Mononuclear cell (primary cell): ENCODE measurements around the gene MELK. TPM values are rescaled to one million over a fixed set of nuclear protein-coding genes. Genes with fewer than 3 reads are reported as not detected.
"Not testable (repeated sequence)": the region's sequence is repeated elsewhere in the genome, so short reads cannot be mapped to it uniquely, and the experiment has no call there.

ENCODE experiments used
- H3K27me3 ChIP-seq: 2 replicates; pipeline ENCODE4 v1.6.0; 2011; ENCODE audit warnings: low read length, control low read depth; ENCODE audit not compliant: insufficient read depth
- H3K4me1 ChIP-seq: 2 replicates; pipeline ENCODE4 v1.5.1; 2011; ENCODE audit warnings: mild to moderate bottlenecking, low read length, control low read depth; ENCODE audit not compliant: insufficient read depth
- H3K4me3 ChIP-seq: 2 replicates; pipeline ENCODE4 v1.5.1; 2011; ENCODE audit warnings: mild to moderate bottlenecking, low read length, moderate library complexity
- H3K9me3 ChIP-seq: 2 replicates; pipeline ENCODE4 v1.5.1; 2011; ENCODE audit warnings: low read depth, mild to moderate bottlenecking, control low read depth, low read length
- total RNA-seq: library from RNA; depleted of rRNA; stranded (reverse); fragments of >200 nt; gene quantifications from one replicate; pipeline ENCODE4 v1.2.3, GENCODE V29; 2012

Gene MELK
- total RNA-seq, 1 donor = 0.94 TPM

DNA sequence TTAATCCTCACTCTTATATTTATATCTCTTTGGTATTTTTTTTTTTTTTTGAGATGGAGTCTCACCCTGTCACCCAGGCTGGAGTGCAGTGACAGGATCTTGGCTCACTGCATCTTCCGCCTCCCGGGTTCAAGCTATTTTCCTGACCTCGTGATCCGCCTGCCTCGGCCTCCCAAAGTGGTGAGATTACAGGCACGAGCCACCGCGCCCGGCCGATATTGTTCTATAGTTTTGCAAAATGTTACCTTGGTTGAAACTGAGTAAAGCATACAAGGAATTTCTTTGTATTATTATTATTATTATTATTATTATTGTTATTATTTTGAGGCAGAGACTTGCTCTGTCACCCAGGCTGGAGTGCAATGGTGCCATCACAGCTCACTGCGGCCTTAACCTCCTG, 9.9 kb upstream of the MELK start:
- not testable (repeated sequence) for H3K27me3 ChIP-seq, H3K4me1 ChIP-seq, H3K9me3 ChIP-seq, H3K4me3 ChIP-seq

DNA sequence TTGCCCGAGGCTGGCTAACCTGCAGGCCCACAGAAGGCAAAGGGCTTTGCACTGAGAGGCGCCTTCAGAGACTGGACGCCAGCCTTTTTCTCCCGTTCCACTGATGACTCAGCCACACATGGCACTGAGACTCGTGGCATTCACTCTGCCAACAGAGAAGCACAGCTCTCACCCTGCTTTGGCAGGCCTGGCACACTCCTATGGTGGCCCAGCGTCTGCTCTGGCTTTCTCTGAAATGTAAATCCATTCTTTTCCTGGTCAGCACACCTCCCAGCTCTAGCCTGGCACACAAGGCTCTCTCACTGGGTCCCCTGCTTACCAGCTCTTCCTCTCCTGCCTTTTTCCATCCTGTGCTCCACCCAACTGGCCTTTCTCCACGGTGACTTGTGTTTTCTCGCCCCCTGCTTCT, 5.9 kb upstream of the MELK start:
- Histone ChIP-seq H3K4me1 (peaks cover under 1% of the 10 kb centered on the region), H3K9me3 (no peaks in the 10 kb centered on the region), H3K27me3 (no peaks in the 10 kb centered on the region), H3K4me3 (no peak overlapping the region)

DNA sequence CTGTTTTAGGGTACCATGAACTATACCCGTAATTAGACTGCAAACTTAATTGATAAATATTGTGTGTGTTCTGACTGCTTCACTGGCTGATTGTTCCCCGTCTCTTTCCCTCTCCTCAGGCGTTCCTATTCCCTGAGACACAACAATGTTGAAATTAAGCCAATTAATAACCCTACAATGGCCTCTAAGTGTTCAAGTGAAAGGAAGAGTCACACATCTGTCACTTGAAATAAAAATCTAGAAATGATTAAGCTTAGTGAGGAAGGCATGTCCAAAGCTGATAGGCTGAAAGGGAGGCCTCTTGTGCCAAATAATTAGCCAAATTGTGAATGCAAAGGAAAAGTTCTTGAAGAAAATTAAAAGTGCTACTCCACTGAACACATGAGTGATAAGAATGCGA, 4.0 kb upstream of the MELK start:
- not testable (repeated sequence) for H3K4me3 ChIP-seq, H3K27me3 ChIP-seq, H3K9me3 ChIP-seq
- H3K4me1 ChIP-seq = peaks cover 15% of the 10 kb centered on the region

DNA sequence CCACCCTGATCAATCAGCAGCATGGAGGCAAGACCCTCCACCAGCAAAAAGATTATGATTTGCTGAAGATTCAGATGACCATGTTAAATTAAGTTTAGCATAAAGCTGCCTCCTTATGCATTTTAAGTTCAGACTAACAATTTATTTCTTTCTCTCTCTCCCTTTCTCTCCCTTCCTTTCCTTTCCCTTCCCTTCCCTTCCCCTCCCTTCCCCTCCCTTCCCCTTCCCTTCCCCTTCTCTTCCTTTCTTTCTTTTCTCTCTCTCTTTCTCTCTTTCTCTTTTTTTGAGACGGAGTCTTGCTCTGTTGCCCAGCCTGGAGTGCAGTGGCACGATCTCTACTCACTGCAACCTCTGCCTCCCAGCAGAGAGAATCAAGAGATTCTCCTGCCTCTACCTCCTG, 1.4 kb upstream of the MELK start:
- Histone ChIP-seq H3K27me3 (no peaks in the 10 kb centered on the region), H3K4me3 (no peak overlapping the region), H3K4me1 (peaks cover 19% of the 10 kb centered on the region), H3K9me3 (no peaks in the 10 kb centered on the region)

DNA sequence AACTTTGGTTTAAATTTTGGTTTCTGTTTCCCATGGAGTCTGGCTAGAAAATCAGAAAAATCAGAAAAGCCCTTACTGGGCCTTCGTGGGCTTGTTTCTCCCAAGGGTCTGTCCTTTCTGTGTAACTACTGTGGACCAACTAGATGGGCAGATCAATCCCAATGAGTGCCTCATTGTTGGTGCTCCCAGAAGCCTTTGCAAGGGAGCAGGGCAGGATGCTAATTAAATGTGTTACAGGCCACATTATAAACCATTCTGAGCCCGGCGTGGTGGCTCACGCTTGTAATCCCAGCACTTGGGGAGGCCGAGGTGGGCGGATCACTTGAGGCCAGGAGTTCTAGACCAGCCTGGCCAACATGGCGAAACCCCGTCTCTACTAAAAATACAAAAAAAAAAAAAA, 1.4 kb downstream of the MELK start:
- not testable (repeated sequence) for H3K4me3 ChIP-seq, H3K9me3 ChIP-seq, H3K27me3 ChIP-seq
- peaks cover 19% of the 10 kb centered on the region for H3K4me1 ChIP-seq

DNA sequence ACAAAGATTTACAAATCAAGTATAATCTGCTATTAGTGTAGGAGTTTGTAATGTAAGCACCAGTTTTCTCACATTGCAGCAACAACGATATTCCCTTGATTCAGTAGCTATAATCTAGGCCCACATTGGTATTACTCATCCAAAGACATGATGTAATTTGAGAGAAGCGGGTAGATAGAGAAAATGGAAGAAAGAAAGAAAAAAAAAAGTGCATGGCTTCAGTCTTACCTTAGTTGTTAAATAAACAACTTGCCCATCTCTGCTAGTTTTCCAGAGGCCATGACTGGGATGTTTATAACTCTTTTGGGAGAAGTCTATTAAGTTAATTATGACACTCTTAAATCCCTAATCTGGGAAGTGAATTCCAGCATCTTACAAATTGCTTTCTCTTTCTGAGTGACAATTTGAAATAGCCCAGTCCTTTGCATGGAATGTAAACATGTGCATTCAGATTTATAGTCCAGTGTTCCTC, 2.8 kb downstream of the MELK start:
- H3K9me3 ChIP-seq = no peaks in the 10 kb centered on the region
- no peaks in the 10 kb centered on the region for H3K27me3 ChIP-seq
- peaks cover 19% of the 10 kb centered on the region for H3K4me1 ChIP-seq
- no peak overlapping the region for H3K4me3 ChIP-seq

DNA sequence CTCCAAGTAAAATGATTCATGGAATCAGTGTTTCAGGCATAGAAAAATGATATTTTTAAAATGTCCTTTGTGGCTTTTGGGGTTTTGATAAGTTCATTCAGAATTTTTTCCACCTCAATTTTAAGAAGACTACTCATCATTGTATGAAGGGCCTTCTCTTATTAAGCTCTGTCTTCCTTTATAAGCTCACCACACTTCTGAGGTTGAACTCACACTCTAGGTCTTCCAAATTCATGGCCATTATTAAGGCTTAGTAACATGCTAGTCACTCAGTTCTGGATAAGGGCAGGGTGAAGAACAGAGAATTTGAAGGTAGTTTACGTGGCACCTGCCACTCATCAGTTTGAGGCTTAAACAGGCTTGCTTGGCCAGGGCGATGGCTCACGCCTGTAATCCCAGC, 4.2 kb downstream of the MELK start:
- Histone ChIP-seq H3K9me3 (no peaks in the 10 kb centered on the region), H3K4me1 (peaks cover 18% of the 10 kb centered on the region), H3K4me3 (no peak overlapping the region), H3K27me3 (no peaks in the 10 kb centered on the region)

DNA sequence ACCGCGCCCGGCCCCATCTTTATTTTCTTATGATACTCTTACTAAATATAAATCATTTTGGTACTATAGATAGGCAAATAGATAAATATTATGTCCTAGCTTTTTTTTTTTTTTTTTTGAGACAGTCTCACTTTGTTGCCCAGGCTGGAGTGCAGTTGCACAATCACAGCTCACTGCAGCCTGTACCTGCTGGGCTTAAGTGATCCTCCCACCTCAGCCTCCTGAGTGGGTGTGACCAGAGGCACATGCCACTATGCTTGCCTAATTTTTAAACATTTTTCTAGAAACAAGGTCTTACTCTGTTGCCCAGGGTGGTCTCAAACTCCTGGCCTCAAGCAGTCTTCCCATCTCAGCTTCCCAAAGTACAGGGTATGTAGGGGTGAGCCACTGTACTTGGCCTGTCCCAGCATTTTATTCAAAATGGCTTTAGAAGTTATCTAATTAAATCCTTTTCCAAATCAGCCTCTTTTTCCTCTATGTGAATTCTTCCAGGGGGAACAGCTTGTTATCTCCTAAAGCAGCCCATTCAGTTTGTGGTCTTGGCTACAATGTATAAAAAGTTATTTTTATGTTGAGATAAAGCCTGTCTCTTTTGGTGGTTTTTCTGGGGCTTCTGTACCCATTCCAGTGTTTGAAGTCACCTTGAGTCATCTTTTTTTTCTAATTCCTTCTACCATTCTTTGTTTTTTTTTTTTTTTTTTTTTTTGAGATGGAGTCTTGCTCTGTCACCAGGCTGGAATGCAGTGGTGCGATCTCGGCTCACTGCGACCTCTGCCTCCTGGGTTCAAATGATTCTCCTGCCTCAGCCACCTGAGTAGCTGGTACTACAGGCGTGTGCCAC, 12.1 kb downstream of the MELK start:
- Histone ChIP-seq H3K9me3 (no peaks in the 10 kb centered on the region), H3K4me3 (no peak overlapping the region), H3K4me1 (no peaks in the 10 kb centered on the region), H3K27me3 (no peaks in the 10 kb centered on the region)

DNA sequence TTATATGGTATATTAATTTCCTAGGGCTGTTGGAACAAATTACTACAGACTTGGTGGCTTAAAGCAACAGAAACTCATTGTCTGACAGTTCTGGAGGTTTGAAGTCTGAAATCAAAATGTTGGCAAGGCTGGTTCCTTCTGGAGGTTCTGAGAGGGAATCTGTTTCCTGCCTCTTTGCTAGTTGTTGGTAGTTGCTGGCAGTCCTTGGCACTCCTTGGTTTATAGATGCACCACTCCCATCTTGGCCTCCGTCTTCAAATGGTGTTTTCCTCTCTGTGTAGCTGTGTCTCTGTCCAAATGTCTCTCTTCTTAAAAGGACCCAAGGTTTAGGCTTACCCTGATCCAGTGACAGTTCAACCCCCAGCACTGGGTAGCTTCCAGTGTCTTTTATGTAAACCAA, 17.5 kb downstream of the MELK start:
- H3K27me3 ChIP-seq = no peaks in the 10 kb centered on the region

DNA sequence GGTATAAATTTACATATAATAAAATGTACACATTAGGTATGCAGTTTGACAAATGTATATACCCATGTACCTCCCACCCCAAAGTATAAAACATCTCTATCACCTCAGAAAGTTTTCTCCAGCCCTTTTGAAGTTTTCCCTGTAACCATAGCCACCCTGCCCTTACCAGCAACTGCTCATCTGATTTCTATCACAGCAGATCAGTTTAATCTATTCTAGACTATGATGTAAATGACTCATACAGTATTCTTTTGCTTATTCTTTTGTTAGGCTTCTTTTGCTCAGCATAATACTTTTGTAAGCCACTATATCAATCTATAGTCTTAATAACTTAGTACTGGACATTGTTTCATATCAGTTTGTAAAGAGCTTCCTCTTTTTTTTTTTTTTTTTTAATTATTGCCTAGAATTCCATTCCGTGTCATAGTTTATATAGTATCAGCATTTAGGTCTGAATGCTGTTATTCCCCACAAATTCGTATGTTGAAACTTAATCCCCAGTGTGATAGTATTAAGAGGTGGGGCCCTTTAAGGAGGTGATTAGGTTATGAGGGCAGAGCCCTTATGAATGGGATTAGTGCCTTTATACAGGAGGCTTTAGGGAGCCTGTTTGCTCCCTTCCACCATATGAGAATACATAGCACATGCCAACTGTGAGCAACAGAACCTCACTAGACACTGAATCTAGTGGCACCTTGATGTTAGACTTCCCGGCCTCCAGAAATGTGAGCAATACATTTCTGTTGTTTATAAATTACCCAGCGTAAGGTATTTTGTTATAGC, 20.3 kb downstream of the MELK start:
- H3K9me3 ChIP-seq = no peaks in the 10 kb centered on the region
- no peaks in the 10 kb centered on the region for H3K4me1 ChIP-seq
- H3K27me3 ChIP-seq = no peaks in the 10 kb centered on the region
- no peak overlapping the region for H3K4me3 ChIP-seq

More for the DNA sequence above, 17.5 kb downstream of the MELK start:
- Histone ChIP-seq H3K4me1 (no peaks in the 10 kb centered on the region), H3K4me3 (no peak overlapping the region), H3K9me3 (no peaks in the 10 kb centered on the region)

DNA sequence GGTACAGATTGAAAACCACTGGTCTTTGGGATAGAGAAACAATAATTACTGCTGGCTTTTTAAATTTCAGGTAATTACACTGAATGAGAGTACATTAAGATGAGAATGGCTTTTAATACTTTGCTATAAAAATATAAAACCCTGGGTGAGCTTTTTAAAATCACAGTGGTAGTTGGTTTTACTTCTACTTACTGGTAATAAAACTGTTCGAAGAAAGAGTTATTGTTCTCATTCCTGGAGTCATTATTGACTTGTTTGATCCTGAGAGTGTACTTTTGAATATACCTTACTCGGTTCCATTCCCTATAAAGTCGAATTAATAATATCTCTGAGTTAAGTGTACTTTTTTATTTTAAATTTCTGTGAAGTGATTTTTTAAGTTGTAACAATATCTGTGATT, 21.5 kb downstream of the MELK start:
- H3K9me3 ChIP-seq = no peaks in the 10 kb centered on the region
- H3K4me3 ChIP-seq = no peak overlapping the region
- no peaks in the 10 kb centered on the region for H3K27me3 ChIP-seq

DNA sequence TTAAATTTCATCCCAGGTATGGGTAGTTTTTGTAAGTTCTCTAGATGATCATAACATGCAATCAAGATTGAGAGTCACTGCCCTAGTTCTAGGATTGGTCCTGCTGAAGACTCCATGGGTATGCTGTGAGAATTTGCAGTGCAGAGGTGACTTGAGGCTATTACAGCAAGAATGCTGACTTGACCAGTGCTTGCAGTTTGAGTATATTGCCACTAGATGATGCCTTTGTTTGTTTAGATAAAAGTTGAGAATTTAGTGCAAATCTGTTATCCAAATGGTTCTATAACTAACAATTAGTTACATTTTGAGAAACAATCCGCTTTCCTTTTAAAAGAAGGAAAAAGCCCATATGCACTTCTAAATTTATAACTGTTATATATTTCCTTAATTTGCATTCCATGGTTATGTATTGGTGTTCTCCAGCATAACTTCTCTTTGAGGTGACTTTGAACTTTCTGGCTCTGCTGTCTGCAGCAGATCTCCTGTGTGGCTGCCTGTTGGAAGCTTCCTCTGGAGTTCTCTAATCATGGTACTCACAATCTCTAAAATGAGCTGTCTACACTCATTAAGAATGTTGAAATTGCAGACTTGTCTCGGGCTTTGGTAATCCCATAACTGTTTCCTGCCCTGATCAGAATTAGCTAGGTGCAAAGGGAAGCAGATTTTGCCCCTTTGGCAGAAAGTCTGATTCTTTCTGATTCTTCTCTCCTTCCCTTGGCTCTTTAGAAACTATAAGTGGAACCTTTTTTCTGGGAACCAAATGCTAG, 24.9 kb downstream of the MELK start:
- Histone ChIP-seq H3K9me3 (no peaks in the 10 kb centered on the region), H3K27me3 (no peaks in the 10 kb centered on the region), H3K4me1 (no peaks in the 10 kb centered on the region), H3K4me3 (no peak overlapping the region)

More for the DNA sequence above, 21.5 kb downstream of the MELK start:
- no peaks in the 10 kb centered on the region for H3K4me1 ChIP-seq

DNA sequence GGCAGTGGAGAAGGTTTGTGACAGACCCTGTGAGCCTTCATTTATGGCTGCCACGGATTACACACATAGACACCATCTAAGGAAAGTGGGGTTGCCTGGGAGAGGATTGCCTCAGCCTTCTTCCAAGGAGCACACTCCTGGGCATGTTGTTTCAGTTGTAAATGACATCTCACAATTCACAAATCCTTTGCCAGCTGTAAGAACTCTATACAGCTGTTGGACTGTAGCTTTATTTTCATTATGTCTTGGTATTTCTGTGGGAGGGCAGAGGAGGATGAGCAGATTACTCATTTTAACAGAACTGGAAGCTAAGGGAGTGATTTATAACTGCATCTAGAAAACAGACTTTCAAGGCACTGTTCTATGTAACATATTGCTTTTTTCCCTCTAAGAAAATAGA, 25.6 kb downstream of the MELK start:
- no peaks in the 10 kb centered on the region for H3K9me3 ChIP-seq
- H3K4me1 ChIP-seq = no peaks in the 10 kb centered on the region
- H3K27me3 ChIP-seq = no peaks in the 10 kb centered on the region
- no peak overlapping the region for H3K4me3 ChIP-seq

DNA sequence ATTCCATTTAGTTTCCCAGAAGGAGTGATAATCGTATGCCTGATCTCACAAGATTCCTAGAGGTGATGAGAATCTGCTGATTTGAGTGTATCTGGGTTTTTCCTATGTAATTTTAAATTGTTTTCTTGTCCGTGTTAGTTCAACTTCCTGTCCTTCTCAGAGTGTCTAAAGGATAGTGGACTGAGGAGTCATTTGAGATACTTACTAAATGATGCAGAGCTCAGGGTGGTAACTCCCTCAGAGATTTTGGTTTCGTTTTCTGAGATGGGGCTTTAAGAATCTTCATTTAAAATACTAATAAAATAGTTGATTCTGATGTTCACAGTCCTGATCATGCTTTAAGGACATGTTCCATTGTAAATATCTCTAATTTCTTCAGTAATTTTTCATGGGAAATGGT, 30.3 kb downstream of the MELK start:
- Histone ChIP-seq H3K4me1 (no peaks in the 10 kb centered on the region), H3K9me3 (no peaks in the 10 kb centered on the region), H3K27me3 (no peaks in the 10 kb centered on the region), H3K4me3 (no peak overlapping the region)

DNA sequence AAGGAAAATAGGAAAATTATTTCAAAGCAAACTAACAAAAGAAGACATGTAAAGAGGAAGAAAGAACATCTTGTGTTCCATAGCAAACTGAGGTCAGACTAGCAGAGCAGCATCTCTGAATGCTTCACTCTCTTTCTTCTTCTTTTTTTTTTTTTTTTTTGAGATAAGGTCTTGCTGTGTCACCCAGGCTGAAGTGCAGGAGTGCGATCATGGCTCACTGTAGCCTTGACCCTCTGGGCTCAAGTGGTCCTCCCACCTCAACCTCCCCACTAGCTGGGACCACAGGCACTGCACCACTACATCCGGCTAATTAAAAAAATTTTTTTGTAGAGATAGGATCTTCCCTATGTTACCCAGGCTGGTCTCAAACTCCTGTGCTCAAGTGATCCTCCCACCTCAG, 36.6 kb downstream of the MELK start:
- Histone ChIP-seq H3K27me3 (no peaks in the 10 kb centered on the region), H3K4me1 (no peaks in the 10 kb centered on the region), H3K4me3 (no peak overlapping the region), H3K9me3 (no peaks in the 10 kb centered on the region)
